ENCODE data around the gene NOL8.

The NOL8 gene

GRCh38 chr9:92293452-92294296, 31.5 kb downstream of the NOL8 start, which contains the start of gene IARS1:
TSS of gene IARS1 (minus strand) at chr9:92293697. CDS start at chr9:92289419, 4,278 bp downstream.
- Mint-ChIP-seq H3K4me1 (peaks cover 59% of the 10 kb centered on the region), H3K4me3 (peak within 1 kb of the TSS; percentile 99), H3K27ac (peak within 1 kb of the TSS; percentile 99), H3K27me3 (no peaks in the 10 kb centered on the region), H3K9me3 (no peaks in the 10 kb centered on the region), H3K36me3 (peaks cover 27% of the 10 kb centered on the region)

DNA sequence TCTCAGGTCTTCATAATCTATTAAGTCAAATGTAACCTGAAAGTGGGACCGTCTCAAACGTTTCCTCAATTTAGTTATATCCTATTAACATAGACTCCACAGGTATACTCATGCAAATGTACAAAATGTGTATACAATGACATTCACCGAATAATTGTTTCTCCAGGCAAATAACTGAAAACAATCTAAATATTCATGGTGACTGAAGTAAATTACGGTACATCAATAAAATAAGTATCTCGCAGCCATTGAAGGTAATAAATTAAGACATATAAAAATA, 32.1 kb downstream of the NOL8 start:
- peaks cover 32% of the 10 kb centered on the region for H3K36me3 Mint-ChIP-seq
- H3K4me1 Mint-ChIP-seq: peaks cover 64% of the 10 kb centered on the region
- H3K9me3 Mint-ChIP-seq: no peaks in the 10 kb centered on the region
- peak overlapping the region; percentile 99 for H3K4me3 Mint-ChIP-seq
- no peaks in the 10 kb centered on the region for H3K27me3 Mint-ChIP-seq
- H3K27ac Mint-ChIP-seq: peak overlapping the region; percentile 99

DNA sequence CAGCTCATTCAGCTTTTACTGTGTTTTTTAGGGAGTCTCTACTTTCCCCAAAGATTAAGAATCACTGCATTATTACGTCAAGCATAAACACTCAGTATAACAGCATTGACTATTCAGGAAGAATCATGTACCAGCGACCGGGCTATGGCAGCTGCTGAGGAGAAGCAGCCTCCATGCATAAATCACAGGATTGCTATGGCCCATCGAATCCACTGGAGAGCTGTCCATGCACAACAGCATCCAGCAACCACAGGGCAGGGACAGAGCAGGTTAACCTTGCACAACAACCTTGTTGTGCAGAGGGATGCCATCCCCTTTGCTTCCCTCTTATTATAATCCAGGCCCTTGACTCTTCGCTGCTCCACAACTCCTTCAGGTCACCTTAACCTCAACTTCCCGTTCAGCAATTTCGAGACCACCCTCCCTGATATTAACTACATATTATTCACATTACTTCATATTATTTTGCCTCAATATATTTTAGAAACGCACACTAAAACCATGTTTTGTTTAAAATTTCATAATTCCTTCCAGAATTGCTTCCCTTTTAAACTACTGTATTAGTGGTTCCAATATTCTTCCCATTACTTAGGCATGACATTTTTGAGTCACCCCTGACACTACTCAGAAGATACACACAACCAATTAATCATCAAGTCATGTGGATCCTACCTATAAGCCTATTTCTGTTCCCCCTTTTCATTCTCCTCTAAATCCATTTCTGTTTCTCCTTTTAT, 32.6 kb downstream of the NOL8 start:
- Mint-ChIP-seq H3K36me3 (peaks cover 35% of the 10 kb centered on the region), H3K9me3 (no peaks in the 10 kb centered on the region), H3K4me1 (peaks cover 63% of the 10 kb centered on the region), H3K27me3 (no peaks in the 10 kb centered on the region), H3K4me3 (peak overlapping the region; percentile 99), H3K27ac (peak overlapping the region; percentile 99)

- H3K4me3 Mint-ChIP-seq: peak overlapping the region; percentile 99
Measured at GRCh38 chr9:92291577-92291976, 33.6 kb downstream of the NOL8 start.

DNA sequence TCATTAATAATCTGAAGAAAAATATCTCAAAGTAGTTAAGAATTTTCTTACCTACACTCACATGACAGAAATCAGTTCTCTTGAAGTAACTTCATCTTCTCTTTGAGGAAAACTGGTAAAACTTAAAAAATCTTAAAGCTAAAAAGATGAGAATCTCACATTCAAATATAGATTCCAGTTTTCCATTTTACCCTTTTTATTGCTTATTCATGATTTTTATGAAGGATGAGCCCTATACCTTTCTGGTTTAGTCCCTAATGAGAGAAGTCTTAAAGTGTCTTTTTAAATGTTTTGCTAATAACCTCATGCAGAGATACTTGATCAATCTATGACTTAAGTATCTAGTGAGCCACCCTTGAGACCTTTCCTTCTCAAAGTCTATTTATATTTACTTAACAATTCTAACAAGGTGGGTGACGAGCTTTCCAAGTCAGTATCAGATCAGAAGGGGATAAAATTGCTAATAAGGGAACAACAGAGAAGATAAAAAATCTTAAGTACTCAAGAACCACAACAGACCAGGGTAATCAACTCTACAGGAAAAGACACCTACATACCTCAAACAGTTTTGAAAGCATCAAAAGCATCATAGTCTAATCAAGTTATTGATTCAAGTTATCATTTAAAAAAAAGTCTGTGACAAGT, 34.2 kb downstream of the NOL8 start:
- peaks cover 64% of the 10 kb centered on the region for H3K4me1 Mint-ChIP-seq
- peak overlapping the region; percentile 99 for H3K4me3 Mint-ChIP-seq
- H3K27me3 Mint-ChIP-seq: no peaks in the 10 kb centered on the region
- no peaks in the 10 kb centered on the region for H3K9me3 Mint-ChIP-seq
- peaks cover 33% of the 10 kb centered on the region for H3K36me3 Mint-ChIP-seq
- H3K27ac Mint-ChIP-seq: peak overlapping the region; percentile 71

More at GRCh38 chr9:92291577-92291976, 33.6 kb downstream of the NOL8 start:
- Mint-ChIP-seq H3K27me3 (no peaks in the 10 kb centered on the region), H3K4me1 (peaks cover 64% of the 10 kb centered on the region), H3K36me3 (peaks cover 33% of the 10 kb centered on the region), H3K27ac (peak overlapping the region; percentile 30), H3K9me3 (no peaks in the 10 kb centered on the region)

- Mint-ChIP-seq H3K9me3 (no peaks in the 10 kb centered on the region), H3K27ac (no peak overlapping the region), H3K4me1 (peaks cover 59% of the 10 kb centered on the region), H3K27me3 (no peaks in the 10 kb centered on the region), H3K36me3 (peaks cover 40% of the 10 kb centered on the region), H3K4me3 (peak overlapping the region; percentile 43)
Measured at GRCh38 chr9:92289708-92290390, 35.3 kb downstream of the NOL8 start.

DNA sequence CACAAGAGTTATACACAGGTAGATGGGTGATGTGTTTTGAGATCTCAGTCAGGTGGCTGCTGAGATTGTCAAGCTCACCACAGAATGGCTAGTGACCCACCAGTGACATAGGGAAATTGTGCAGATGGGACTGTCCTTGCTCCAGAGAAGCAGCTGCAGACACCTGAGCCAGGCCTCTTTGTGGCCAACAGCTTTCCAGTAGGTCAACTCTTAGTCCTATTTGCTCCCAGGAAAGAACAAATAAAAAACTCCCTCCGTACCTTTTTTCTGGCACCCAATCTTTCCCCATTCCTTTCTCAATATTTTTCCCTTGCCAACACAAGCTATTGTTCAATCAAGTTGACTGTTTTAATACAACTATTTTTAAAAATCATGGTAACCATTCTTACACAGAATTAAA, 45.8 kb downstream of the NOL8 start:
- H3K27ac Mint-ChIP-seq: no peak overlapping the region
- peaks cover 35% of the 10 kb centered on the region for H3K4me1 Mint-ChIP-seq
- no peaks in the 10 kb centered on the region for H3K27me3 Mint-ChIP-seq
- H3K36me3 Mint-ChIP-seq: peaks cover 26% of the 10 kb centered on the region
- no peak overlapping the region for H3K4me3 Mint-ChIP-seq
- H3K9me3 Mint-ChIP-seq: no peaks in the 10 kb centered on the region

DNA sequence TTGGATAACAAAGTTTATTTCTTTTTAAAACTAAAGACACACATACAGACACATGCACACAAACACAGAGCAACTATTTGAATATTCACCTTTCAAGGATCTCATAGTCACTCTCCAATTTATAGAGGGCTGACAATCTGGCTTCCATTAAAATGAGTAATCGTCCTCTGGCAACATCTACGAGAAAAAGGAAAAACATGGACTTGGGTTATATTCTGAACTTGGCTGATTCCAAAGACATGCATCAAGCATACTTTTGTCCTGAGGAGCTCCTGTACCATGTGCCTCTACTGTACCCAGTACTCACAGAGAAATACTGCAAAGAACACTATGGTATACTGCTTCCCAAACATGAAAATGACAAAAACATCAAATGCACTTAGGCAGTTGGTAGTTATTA, 47.0 kb downstream of the NOL8 start:
- H3K36me3 Mint-ChIP-seq: peaks cover 29% of the 10 kb centered on the region

GRCh38 chr9:92276331-92277032, 48.7 kb downstream of the NOL8 start:
- Mint-ChIP-seq H3K36me3 (peaks cover 34% of the 10 kb centered on the region), H3K4me3 (peak overlapping the region; percentile 53), H3K27ac (peak overlapping the region; percentile 44), H3K9me3 (no peaks in the 10 kb centered on the region), H3K27me3 (no peaks in the 10 kb centered on the region), H3K4me1 (peaks cover 30% of the 10 kb centered on the region)

More for the DNA sequence above, 47.0 kb downstream of the NOL8 start:
- Mint-ChIP-seq H3K9me3 (no peaks in the 10 kb centered on the region), H3K27ac (no peak overlapping the region), H3K4me1 (peaks cover 35% of the 10 kb centered on the region), H3K27me3 (no peaks in the 10 kb centered on the region), H3K4me3 (no peak overlapping the region)

DNA sequence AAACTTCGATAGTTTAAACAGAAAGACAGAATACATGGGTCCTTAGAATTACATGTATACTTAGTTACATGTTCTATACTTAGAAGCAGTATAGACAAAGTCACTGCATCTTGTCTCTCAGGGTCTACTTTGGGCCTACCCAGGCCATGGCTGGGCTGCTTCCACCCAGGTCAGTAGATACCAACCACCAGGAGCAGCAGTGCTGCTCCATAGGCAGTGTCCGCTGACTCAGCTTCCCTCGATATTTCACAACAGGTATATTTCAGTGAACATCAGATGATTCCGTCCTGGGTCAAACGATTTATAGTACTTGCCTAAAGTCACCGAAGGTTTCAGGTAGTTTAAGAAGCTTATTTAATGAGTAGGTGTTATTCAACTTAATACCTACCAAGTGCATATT, 49.6 kb downstream of the NOL8 start:
- Mint-ChIP-seq H3K27me3 (no peaks in the 10 kb centered on the region), H3K36me3 (peaks cover 39% of the 10 kb centered on the region), H3K9me3 (no peaks in the 10 kb centered on the region), H3K4me3 (no peak overlapping the region), H3K27ac (no peak overlapping the region), H3K4me1 (peaks cover 28% of the 10 kb centered on the region)

- Mint-ChIP-seq H3K27me3 (no peaks in the 10 kb centered on the region), H3K9me3 (no peaks in the 10 kb centered on the region), H3K4me1 (no peaks in the 10 kb centered on the region), H3K4me3 (no peak overlapping the region), H3K36me3 (peaks cover 33% of the 10 kb centered on the region), H3K27ac (no peak overlapping the region)
Measured at GRCh38 chr9:92270511-92270910, 54.6 kb downstream of the NOL8 start.

- H3K27ac Mint-ChIP-seq: no peak overlapping the region
- no peaks in the 10 kb centered on the region for H3K27me3 Mint-ChIP-seq
- no peak overlapping the region for H3K4me3 Mint-ChIP-seq
- H3K36me3 Mint-ChIP-seq: peaks cover 34% of the 10 kb centered on the region
- H3K4me1 Mint-ChIP-seq: no peaks in the 10 kb centered on the region
- H3K9me3 Mint-ChIP-seq: no peaks in the 10 kb centered on the region
Measured at GRCh38 chr9:92266486-92266885, 58.7 kb downstream of the NOL8 start.

DNA sequence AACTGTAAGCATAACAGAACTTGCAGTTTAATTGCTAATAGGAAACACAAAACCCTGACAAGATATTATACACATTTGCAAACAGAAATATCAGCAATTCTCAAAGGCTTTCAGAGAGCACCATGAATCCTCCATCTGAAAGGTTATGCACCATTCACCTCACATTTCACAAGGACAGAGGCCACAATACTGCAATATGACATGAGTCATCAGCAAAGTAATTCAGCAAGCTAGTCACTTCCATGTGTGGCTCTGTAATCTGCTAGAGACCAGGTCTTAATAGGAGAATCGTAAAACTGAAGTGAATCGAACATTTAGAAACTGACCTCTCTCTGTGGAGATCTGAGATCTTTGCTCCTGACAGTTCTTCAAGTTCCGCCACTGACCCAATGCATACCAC, 60.0 kb downstream of the NOL8 start:
- Mint-ChIP-seq H3K36me3 (peaks cover 28% of the 10 kb centered on the region), H3K4me1 (no peaks in the 10 kb centered on the region), H3K4me3 (no peak overlapping the region), H3K9me3 (no peaks in the 10 kb centered on the region), H3K27ac (no peak overlapping the region), H3K27me3 (no peaks in the 10 kb centered on the region)

DNA sequence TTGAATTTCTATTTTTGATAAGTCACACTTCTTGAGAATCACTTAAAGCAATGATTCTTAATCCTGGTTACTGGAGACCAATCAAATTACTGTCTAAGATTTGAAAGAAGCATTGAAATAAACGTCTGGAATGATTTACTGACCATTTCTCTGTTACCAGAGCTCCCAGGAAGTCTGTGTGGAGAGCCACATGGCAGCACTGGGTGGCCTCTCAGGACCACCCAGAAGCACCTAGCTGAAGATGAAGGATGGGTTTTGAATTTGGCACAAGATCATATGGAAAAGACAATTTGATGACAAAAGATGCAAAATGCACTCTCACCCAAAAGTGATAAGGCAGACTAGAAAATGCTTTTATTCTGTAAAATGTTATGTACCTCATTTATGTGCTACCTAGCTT, 62.0 kb downstream of the NOL8 start:
- Mint-ChIP-seq H3K27me3 (no peaks in the 10 kb centered on the region), H3K36me3 (peaks cover 20% of the 10 kb centered on the region), H3K4me1 (no peaks in the 10 kb centered on the region), H3K4me3 (no peak overlapping the region), H3K27ac (no peak overlapping the region), H3K9me3 (no peaks in the 10 kb centered on the region)

GRCh38 chr9:92257327-92257726, 67.8 kb downstream of the NOL8 start:
- H3K9me3 Mint-ChIP-seq: no peaks in the 10 kb centered on the region
- H3K4me3 Mint-ChIP-seq: no peak overlapping the region
- H3K4me1 Mint-ChIP-seq: no peaks in the 10 kb centered on the region
- H3K27me3 Mint-ChIP-seq: no peaks in the 10 kb centered on the region
- peaks cover 14% of the 10 kb centered on the region for H3K36me3 Mint-ChIP-seq
- H3K27ac Mint-ChIP-seq: no peak overlapping the region
